ACHN (cell line): Measurements from ENCODE around the gene ICAM2.

Experiments
- DNase-seq: peaks from one replicate; pipeline ENCODE4 v3.0.0-alpha.2; 2015
- in situ Hi-C: cut with HindIII; loops from 2 replicates; pipeline ENCODE4 v1.10.0; 2017; ENCODE audit warnings: low sequenced_read_pairs, low pct_ligation_motif_present, low pct_unique_long_range_greater_than_20kb

Gene ICAM2

GRCh38 chr17:63962298-63962744, 58.1 kb downstream of the ICAM2 start:
- in situ Hi-C loops, result no loop called here
- no peak for DNase-seq

DNA sequence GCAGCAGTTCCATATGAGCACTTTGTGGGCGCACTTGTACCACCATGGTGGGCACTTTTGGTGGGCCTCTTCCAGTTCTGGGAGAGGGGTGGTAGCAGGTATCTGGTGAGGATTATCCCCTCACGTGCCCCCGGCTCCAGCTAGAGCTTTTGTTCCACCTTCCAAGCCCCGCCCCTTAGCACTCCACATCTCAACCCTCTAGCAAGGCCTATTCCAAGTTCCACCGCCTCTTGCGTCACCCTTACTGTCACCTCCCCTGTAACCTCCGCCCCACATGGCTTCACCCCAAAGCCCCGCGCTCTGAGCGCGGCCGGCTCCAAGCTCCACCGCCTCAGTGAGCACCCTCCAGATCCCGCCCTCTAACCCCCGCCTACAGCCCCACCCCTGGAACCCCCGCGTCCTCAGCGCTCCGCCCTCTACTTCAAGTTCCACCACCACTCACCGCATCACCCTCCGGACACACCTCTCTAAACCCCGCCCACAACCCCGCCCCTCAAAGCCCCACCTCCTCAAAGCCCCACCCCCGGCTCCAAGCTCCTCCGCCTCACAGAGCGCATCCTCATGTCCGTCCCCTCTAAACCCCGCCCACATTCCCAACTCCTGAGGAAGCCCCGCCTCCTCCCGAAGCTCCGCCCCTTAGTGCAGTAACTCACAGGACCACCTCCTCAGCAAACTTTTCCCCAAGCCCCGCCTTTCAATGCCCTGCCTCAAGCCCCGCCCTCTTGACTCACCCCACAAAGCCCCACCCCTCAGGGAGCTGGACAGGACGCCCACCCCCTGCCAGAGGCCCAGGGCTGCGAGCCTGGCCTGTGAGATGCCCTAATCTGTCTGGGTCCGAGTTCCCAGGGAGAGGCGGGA, 58.8 kb downstream of the ICAM2 start:
- in situ Hi-C loops, result no loop called here
- DNase-seq, result peak; percentile 70

GRCh38 chr17:63960430-63960829, 60.0 kb downstream of the ICAM2 start:
- in situ Hi-C loops, result no loop called here
- DNase-seq, result no peak

GRCh38 chr17:63960006-63960405, 60.4 kb downstream of the ICAM2 start:
- no peak for DNase-seq
- in situ Hi-C loops, result no loop called here

DNA sequence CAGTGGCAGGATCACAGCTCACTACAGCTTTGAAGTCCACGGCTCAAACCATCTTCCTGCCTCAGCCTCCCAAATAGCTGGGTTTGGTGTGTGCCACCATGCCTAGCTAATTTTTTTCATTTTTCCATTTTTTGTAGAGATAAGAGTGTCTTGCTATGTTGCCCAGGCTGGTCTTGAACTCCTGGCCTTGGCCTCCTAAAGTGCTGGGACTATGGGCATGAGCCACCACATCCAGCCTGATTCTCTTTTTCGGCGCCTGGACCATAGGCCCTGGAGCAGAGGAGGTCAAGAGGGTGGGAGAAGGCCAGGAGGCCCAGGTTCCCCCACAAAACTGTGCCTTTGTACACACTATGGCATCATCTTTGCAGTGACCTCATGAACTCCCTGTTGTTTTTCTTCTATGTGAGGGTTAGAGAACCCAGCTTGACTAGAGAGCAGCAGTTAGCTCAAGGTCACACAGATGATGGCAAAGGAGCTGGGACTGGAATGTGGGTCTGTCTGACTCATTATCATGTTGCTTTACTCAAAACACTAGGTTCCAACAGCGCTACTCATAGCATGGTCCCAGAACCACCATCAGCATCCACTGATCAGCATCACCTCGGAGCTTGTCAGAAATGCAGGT, 64.0 kb downstream of the ICAM2 start:
- no peak for DNase-seq
- in situ Hi-C loops, result no loop called here

DNA sequence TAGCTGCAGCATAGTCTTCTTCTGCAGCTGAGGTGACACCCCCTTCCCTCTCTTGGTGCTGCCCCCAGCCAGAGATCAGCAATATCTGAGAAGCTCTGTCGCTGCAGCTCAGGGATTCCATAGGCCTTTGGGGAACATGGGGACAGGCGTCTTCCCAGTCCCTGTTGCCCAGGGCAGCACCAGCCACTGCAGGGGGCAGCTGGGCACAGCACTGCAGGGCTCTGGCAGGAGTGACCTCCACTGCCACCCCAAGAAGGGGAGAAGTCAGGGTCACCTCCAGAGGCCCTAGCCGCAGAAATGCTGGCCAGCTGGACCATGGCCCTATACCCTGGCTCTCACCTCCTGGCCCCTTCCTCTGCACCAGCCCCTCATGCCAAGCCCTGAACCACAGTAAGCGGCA, 64.6 kb downstream of the ICAM2 start:
- DNase-seq, result no peak
- in situ Hi-C loops, result no loop called here

GRCh38 chr17:63955232-63955631, 65.2 kb downstream of the ICAM2 start:
- in situ Hi-C loops, result no loop called here
- no peak for DNase-seq

- in situ Hi-C loops, result no loop called here
- DNase-seq, result no peak
These were observed 65.9 kb downstream of the ICAM2 start for GRCh38 chr17:63954402-63955063.
